CD14-positive monocyte (primary cell): ENCODE results near the gene RAB11FIP3. TPM values are rescaled to one million over a fixed set of nuclear protein-coding genes. Genes with fewer than 3 reads are reported as not detected.
A peak's percentile ranks its signal among the peaks of the same experiment; 100 is the strongest.

ENCODE experiments used
- DNase-seq, 3 donors: peaks; one replicate each; pipeline ENCODE4 v3.0.0-alpha.2; 2011 to 2022
- H2AFZ ChIP-seq: 2 replicates; pipeline ENCODE4 v1.6.0; 2012; ENCODE audit warnings: mild to moderate bottlenecking, low read depth, low read length, inconsistent platforms; ENCODE audit not compliant: insufficient read depth, poor library complexity, severe bottlenecking
- H3K27ac ChIP-seq, 2 donors: 1 replicate in 1 of 2; 2 replicates in 1 of 2; pipeline ENCODE4 v1.5.1; 2012 to 2013; ENCODE audit warnings: low read length in 2 of 2, control low read depth in 1 of 2, inconsistent platforms in 1 of 2, low read depth in 1 of 2, mild to moderate bottlenecking in 1 of 2
- H3K27me3 ChIP-seq, 2 donors: one replicate each; pipeline versions ENCODE4 v1.6.0 to v1.6.1; 2011 to 2013; ENCODE audit warnings: low read length in 2 of 2; ENCODE audit not compliant: control insufficient read depth in 2 of 2, insufficient read depth in 2 of 2
- H3K36me3 ChIP-seq, 2 donors: replicated peaks in 1 of 2; 1 replicate in 1 of 2; 2 replicates in 1 of 2; pipeline versions ENCODE4 v1.5.1 to v1.6.1; 2012 to 2013; ENCODE audit warnings: low read length in 2 of 2, control low read depth in 1 of 2, inconsistent platforms in 1 of 2, mild to moderate bottlenecking in 1 of 2; ENCODE audit not compliant: insufficient read depth in 2 of 2, control insufficient read depth in 1 of 2
- H3K4me1 ChIP-seq, 2 donors: 1 replicate in 1 of 2; 2 replicates in 1 of 2; pipeline versions ENCODE4 v1.5.1 to v1.6.1; 2012 to 2013; ENCODE audit warnings: low read length in 2 of 2, control low read depth in 1 of 2, inconsistent platforms in 1 of 2, mild to moderate bottlenecking in 1 of 2, moderate library complexity in 1 of 2; ENCODE audit not compliant: insufficient read depth in 2 of 2, control insufficient read depth in 1 of 2
- H3K4me2 ChIP-seq: replicated peaks from 2 replicates; pipeline ENCODE3; 2012; ENCODE audit warnings: low read length, moderate library complexity, mild to moderate bottlenecking; ENCODE audit not compliant: poor library complexity, severe bottlenecking; ENCODE audit errors: extremely low read depth
- H3K4me3 ChIP-seq, 3 experiments: fragments of 200-600 bp in 1 of 3; sonication (generic) in 1 of 3; replicated peaks in 1 of 3; 1 replicate in 2 of 3; 2 replicates in 1 of 3; pipeline ENCODE4 v1.5.1; 2011 to 2013; ENCODE audit warnings: low read length in 3 of 3, mild to moderate bottlenecking in 3 of 3, control low read depth in 2 of 3, low read depth in 2 of 3, inconsistent platforms in 1 of 3, moderate library complexity in 1 of 3
- H3K79me2 ChIP-seq: 2 replicates; pipeline ENCODE4 v1.6.0; 2012; ENCODE audit warnings: mild to moderate bottlenecking, control low read depth, inconsistent platforms, low read length, moderate library complexity; ENCODE audit not compliant: insufficient read depth
- H3K9ac ChIP-seq: 2 replicates; pipeline ENCODE4 v1.6.0; 2017; ENCODE audit warnings: low read length, mild to moderate bottlenecking; ENCODE audit not compliant: insufficient read depth, poor library complexity, severe bottlenecking
- H3K9me3 ChIP-seq, 2 donors: replicated peaks in 1 of 2; 1 replicate in 1 of 2; 2 replicates in 1 of 2; pipeline versions ENCODE4 v1.5.1 to v1.6.1; 2012 to 2013; ENCODE audit warnings: low read length in 2 of 2, control low read depth in 1 of 2; ENCODE audit not compliant: control insufficient read depth in 1 of 2, insufficient read depth in 1 of 2
- H4K20me1 ChIP-seq: 2 replicates; pipeline ENCODE4 v1.6.0; 2012; ENCODE audit warnings: mild to moderate bottlenecking, low read length, control low read depth, moderate library complexity; ENCODE audit not compliant: insufficient read depth
- H3K27ac Mint-ChIP-seq, 7 donors: one replicate each; pipeline ENCODE4 v1.8.0; 2020; ENCODE audit warnings: mild to moderate bottlenecking in 7 of 7, mixed read lengths in 7 of 7, moderate library complexity in 6 of 7, inconsistent platforms in 2 of 7
- H3K27me3 Mint-ChIP-seq, 3 donors: one replicate each; pipeline ENCODE4 v1.8.0; 2021 to 2022; ENCODE audit warnings: low read depth in 3 of 3, mild to moderate bottlenecking in 3 of 3, mixed read lengths in 3 of 3, moderate library complexity in 3 of 3, inconsistent platforms in 1 of 3
- H3K36me3 Mint-ChIP-seq, 2 donors: one replicate each; pipeline ENCODE4 v1.8.0; 2020; ENCODE audit warnings: mixed read lengths in 2 of 2, inconsistent platforms in 1 of 2, mild to moderate bottlenecking in 1 of 2
- H3K4me1 Mint-ChIP-seq: one replicate; pipeline ENCODE4 v1.8.0; 2020; ENCODE audit warnings: mild to moderate bottlenecking, mixed read lengths
- H3K4me3 Mint-ChIP-seq, 2 donors: one replicate each; pipeline ENCODE4 v1.8.0; 2020; ENCODE audit warnings: mild to moderate bottlenecking in 2 of 2, mixed read lengths in 2 of 2, moderate library complexity in 1 of 2
- H3K9me3 Mint-ChIP-seq, 7 donors: one replicate each; pipeline ENCODE4 v1.8.0; 2020 to 2022; ENCODE audit warnings: mixed read lengths in 7 of 7, mild to moderate bottlenecking in 6 of 7, moderate library complexity in 6 of 7, inconsistent platforms in 2 of 7
- CTCF ChIP-seq: fragments of 200-600 bp; IDR thresholded peaks from one replicate; pipeline ENCODE4 v1.8.0; 2022; ENCODE audit warnings: antibody characterized with exemption, mild to moderate bottlenecking
- WGBS: methylation state at CpG from one replicate; pipeline ENCODE4 v1.1.5; 2013; ENCODE audit warnings: missing lambda C conversion rate; ENCODE audit not compliant: insufficient coverage; 5-methylcytosine and 5-hydroxymethylcytosine counted together
- intact Hi-C, 2 donors: fragments of 100-400 bp; cut with micrococcal nuclease; formaldehyde crosslinking; loops; one replicate each; pipeline versions ENCODE4 v1.15.0 to v1.15.1; 2023
- polyA plus RNA-seq, 3 donors: library from polyadenylated mRNA; depleted of rRNA in 1 of 3; unstranded in 2 of 3; stranded (reverse) in 1 of 3; fragments of 300-500 nt in 2 of 3; fragments of >200 nt in 1 of 3; fragmentation: Illumina TruSeq in 2 of 3; gene quantifications; 1 replicate in 2 of 3; 2 replicates in 1 of 3; pipeline ENCODE4 v1.2.3, GENCODE V29; 2012 to 2021

RAB11FIP3 gene
- polyA plus RNA-seq, 3 donors: 0.37 to 7.5 (median 0.49) TPM

GRCh38 chr16:381012-381788 is 44.2 kb upstream of the RAB11FIP3 start:
- peak overlapping the region; percentile 76 for H3K9ac ChIP-seq
- intact Hi-C loops: no loop called here
- no peak overlapping the region for H3K27ac Mint-ChIP-seq
- peak overlapping the region; percentile 71 for H2AFZ ChIP-seq
- peaks cover 6 to 12% of the 10 kb centered on the region in 2 donors for H3K36me3 Mint-ChIP-seq
- H3K4me1 Mint-ChIP-seq: peaks cover 36% of the 10 kb centered on the region
- peaks cover 32% of the 10 kb centered on the region for H4K20me1 ChIP-seq
- peaks cover 35% of the 10 kb centered on the region for H3K79me2 ChIP-seq
- peaks cover 39 to 46% of the 10 kb centered on the region in 2 donors for H3K4me1 ChIP-seq
- H3K4me2 ChIP-seq: peak overlapping the region; percentile 95
- no peak for TF ChIP-seq CTCF
- peak overlapping the region in 1 of 2 donors; percentile 31 for H3K27ac ChIP-seq
- H3K4me3 ChIP-seq: peak overlapping the region; percentile 78 to 88 (median 87)
- peak overlapping the region; percentile 80 to 88 for H3K4me3 Mint-ChIP-seq
- H3K9me3 Mint-ChIP-seq: no peaks in the 10 kb centered on the region
- H3K9me3 ChIP-seq: no peaks in the 10 kb centered on the region
- DNase-seq: no peak
- no peaks in the 10 kb centered on the region for H3K27me3 ChIP-seq
- under 1% methylated on average over 70 of the region's 73 CpGs for WGBS
- H3K27me3 Mint-ChIP-seq: peaks cover 0 to 14% (median 9%) of the 10 kb centered on the region in 3 donors
- peaks cover 17% of the 10 kb centered on the region in 2 donors for H3K36me3 ChIP-seq

GRCh38 chr16:381789-382717 is 43.4 kb upstream of the RAB11FIP3 start, which contains the start of gene PGAP6:
Gene PGAP6, minus strand, starts transcription at chr16:381978. Its CDS starts 157 bp downstream, at chr16:381821.
- H3K27ac Mint-ChIP-seq: peak within 1 kb of the TSS in 6 of 7 donors; percentile 49 to 93 (median 69)
- H3K4me3 ChIP-seq: peak within 1 kb of the TSS; percentile 78 to 92 (median 88)
- H3K27ac ChIP-seq: peak within 1 kb of the TSS in 1 of 2 donors; percentile 71
- H3K36me3 Mint-ChIP-seq: peaks cover 3 to 8% of the 10 kb centered on the region in 2 donors
- no peaks in the 10 kb centered on the region for H3K9me3 ChIP-seq
- H3K9me3 Mint-ChIP-seq: no peaks in the 10 kb centered on the region
- H3K36me3 ChIP-seq: peaks cover 8% of the 10 kb centered on the region in 2 donors
- H3K27me3 Mint-ChIP-seq: peaks cover 0 to 14% (median 9%) of the 10 kb centered on the region in 3 donors
- peaks cover 39% of the 10 kb centered on the region for H3K4me1 Mint-ChIP-seq
- peak; percentile 39 to 72 (median 54) for DNase-seq
- peak within 1 kb of the TSS; percentile 81 for H3K9ac ChIP-seq
- no peaks in the 10 kb centered on the region for H3K27me3 ChIP-seq
- intact Hi-C loops: loop anchor here in 1 of 2 donors (2.0 kb wide), 1 partner anchor 29 kb away; the partner anchor contains the start of gene AXIN1
- peak within 1 kb of the TSS; percentile 91 to 92 for H3K4me3 Mint-ChIP-seq
- peaks cover 32% of the 10 kb centered on the region for H4K20me1 ChIP-seq
- TF ChIP-seq CTCF: no peak
- under 1% methylated on average over 82 of the region's 123 CpGs for WGBS
- H3K4me1 ChIP-seq: peaks cover 39 to 52% of the 10 kb centered on the region in 2 donors
- H2AFZ ChIP-seq: peak within 1 kb of the TSS; percentile 81
- peaks cover 35% of the 10 kb centered on the region for H3K79me2 ChIP-seq
- peak within 1 kb of the TSS; percentile 99 for H3K4me2 ChIP-seq
